ENCODE data around the gene LYST. TPM values are rescaled to one million over a fixed set of nuclear protein-coding genes. Genes with fewer than 3 reads are reported as not detected.
A peak's percentile ranks its signal among the peaks of the same experiment; 100 is the strongest.
"Not testable (repeated sequence)": the region's sequence is repeated elsewhere in the genome, so short reads cannot be mapped to it uniquely, and the experiment has no call there.

LYST gene
- polyA plus RNA-seq, 4 donors = 2.9 to 6.6 (median 5.0) TPM

DNA sequence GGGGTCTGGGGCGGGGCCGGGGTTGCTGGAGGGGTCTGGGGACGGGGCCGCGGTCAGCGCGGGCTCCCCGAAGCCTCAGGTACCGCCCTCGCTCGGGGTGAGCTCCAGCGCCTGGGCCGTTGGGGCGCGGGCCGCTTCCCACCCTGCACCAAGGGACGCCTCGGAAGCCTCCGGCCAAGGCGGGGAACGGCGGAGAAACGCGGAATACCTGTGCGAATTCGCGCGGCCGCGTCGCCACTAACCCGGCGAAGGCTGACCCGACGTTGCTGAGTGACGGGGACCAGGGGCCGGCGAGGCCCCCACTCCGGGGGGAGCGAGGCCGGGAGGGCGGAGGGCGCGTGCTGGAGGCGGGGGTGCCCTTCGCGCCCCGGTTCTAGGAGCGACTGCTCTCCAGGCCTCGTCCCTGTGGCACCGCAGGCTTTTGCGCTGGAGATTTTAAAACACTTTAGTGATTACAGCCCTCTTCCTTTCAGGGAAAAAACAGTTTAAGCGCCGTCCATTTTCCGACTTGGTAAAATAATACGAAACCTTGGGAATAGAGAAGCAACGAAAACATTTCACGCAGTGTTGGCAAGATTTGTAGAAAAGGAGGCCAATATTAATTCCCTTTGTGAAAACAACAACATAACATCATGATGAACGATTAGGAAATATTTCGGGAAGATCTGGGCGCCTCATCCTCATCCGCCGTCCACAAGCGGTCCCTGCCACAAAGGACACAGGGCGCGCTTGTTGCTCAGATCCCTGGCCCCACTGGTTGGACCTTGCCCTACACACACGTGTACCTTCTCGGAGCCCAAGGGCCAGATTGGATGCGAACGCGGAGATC, 216.2 kb downstream of the LYST start:
- Histone ChIP-seq H3K27me3 (ENCODE audit: control insufficient read depth in 3 of 3, insufficient read depth in 3 of 3, low read length in 3 of 3) (peaks cover 0 to 18% (median 9%) of the 10 kb centered on the region in 3 donors), H3K27ac (ENCODE audit: low read depth in 1 of 3, low read length in 2 of 3) (peak overlapping the region in 1 of 3 donors; percentile 64), H3K36me3 (ENCODE audit: control insufficient read depth in 3 of 3, insufficient read depth in 2 of 3, low read depth in 1 of 3, low read length in 3 of 3) (no peaks in the 10 kb centered on the region), H3K4me3 (ENCODE audit: low read depth in 1 of 3, low read length in 3 of 3) (peak overlapping the region in 2 of 3 donors; percentile 53 to 66), H3K9me3 (ENCODE audit: control insufficient read depth in 2 of 2, insufficient read depth in 1 of 2, low read depth in 1 of 2, low read length in 1 of 2) (no peaks in the 10 kb centered on the region), H3K4me1 (ENCODE audit: control insufficient read depth in 3 of 3, insufficient read depth in 2 of 3, low read depth in 1 of 3, low read length in 2 of 3) (peaks cover 3 to 8% (median 6%) of the 10 kb centered on the region in 3 donors)
- peak; percentile 83 to 89 for DNase-seq
- WGBS, 3 donors = 2 to 4% (median 3%) methylated on average over 48 to 71 of the region's 71 CpGs
- no peak for FAIRE-seq

DNA sequence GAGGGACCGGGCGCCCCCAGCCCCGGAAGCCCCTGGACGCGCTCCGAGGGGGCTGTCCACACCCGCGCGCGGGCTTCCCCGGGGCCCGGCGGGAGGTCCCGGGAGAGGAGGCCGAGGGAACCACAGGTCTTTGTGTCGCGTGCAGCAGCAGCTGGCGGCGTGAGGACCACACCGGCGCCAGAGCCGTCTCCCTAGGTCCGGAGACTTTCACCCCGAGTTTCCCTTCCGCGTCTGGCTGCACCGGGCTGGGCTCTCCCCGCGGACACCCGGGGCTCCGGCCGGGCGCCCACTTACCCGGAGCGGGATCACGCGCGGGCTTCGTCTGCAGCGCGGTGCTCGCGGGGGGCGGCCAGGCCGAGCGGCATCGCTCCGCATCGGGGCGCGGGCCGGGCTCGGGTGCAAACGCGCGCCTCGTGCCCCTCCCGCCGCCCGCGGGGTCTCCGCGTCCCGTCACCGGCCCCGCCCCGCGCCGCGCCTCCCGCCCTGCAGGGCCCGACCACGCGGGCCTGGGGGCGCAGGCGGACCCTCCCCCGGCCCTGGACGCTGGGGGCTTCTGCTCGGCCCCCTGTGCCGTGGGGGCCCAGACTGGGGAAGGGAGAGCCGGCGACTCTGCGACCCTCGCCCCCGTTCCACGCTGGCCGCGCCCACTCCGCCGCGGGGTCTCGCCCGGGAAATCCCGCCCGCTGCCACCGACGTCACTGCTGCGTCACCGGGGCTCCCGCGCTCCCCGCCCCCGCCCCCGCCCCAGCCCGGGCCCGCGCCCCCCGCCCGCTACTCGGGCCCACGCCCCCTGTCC, 217.1 kb downstream of the LYST start, which contains the start of gene GNG4:
GNG4 (minus strand) TSS at position 417 of the 796 bp plus-strand sequence. CDS start 65,946 bp downstream, outside the sequence.
- peak; percentile 48 to 81 for DNase-seq
- peak within 1 kb of the TSS; percentile 12 to 64 (median 28) for H3K27ac ChIP-seq (ENCODE audit: low read depth in 1 of 3, low read length in 2 of 3)

DNA sequence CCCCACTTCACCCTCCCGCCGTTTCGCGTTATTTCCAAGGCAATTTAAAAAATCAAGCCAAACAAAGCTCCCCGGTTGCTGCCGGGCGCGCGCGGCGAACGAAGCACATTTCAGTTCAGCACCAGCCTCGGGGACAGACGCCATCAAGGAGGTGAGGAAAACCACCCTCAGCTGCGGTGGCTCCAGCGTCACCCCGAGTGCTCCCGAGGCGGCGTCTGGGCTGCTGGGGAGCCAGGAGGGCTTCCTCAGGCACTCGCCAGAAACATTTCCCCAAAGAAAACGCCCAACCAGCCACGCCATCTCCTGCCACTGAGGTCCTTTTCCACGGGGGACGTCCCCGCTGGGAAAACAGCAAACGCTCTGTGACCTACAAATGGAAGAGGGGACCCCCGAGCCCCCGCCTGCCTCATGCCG, 217.7 kb downstream of the LYST start:
- no peak for FAIRE-seq
- 1% methylated on average over 29 to 30 of the region's 30 CpGs for WGBS, 3 donors
- H3K9me3 ChIP-seq (ENCODE audit: control insufficient read depth in 2 of 2, insufficient read depth in 1 of 2, low read depth in 1 of 2, low read length in 1 of 2) = no peaks in the 10 kb centered on the region
- peaks cover 3 to 8% (median 6%) of the 10 kb centered on the region in 3 donors for H3K4me1 ChIP-seq (ENCODE audit: control insufficient read depth in 3 of 3, insufficient read depth in 2 of 3, low read depth in 1 of 3, low read length in 2 of 3)
- peak overlapping the region; percentile 28 to 66 (median 44) for H3K4me3 ChIP-seq (ENCODE audit: low read depth in 1 of 3, low read length in 3 of 3)
- H3K36me3 ChIP-seq (ENCODE audit: control insufficient read depth in 3 of 3, insufficient read depth in 2 of 3, low read depth in 1 of 3, low read length in 3 of 3) = peaks cover 0 to 4% (median 0%) of the 10 kb centered on the region in 3 donors
- H3K27ac ChIP-seq (ENCODE audit: low read depth in 1 of 3, low read length in 2 of 3) = peak overlapping the region; percentile 12 to 51 (median 28)
- DNase-seq = peak; percentile 66 to 88
- H3K27me3 ChIP-seq (ENCODE audit: control insufficient read depth in 3 of 3, insufficient read depth in 3 of 3, low read length in 3 of 3) = peaks cover 0 to 18% (median 9%) of the 10 kb centered on the region in 3 donors

More for the DNA sequence above, 217.1 kb downstream of the LYST start, which contains the start of gene GNG4:
- Histone ChIP-seq H3K4me3 (ENCODE audit: low read depth in 1 of 3, low read length in 3 of 3) (peak within 1 kb of the TSS; percentile 28 to 66 (median 53)), H3K4me1 (ENCODE audit: control insufficient read depth in 3 of 3, insufficient read depth in 2 of 3, low read depth in 1 of 3, low read length in 2 of 3) (peaks cover 3 to 8% (median 6%) of the 10 kb centered on the region in 3 donors), H3K27me3 (ENCODE audit: control insufficient read depth in 3 of 3, insufficient read depth in 3 of 3, low read length in 3 of 3) (peaks cover 0 to 18% (median 9%) of the 10 kb centered on the region in 3 donors), H3K9me3 (ENCODE audit: control insufficient read depth in 2 of 2, insufficient read depth in 1 of 2, low read depth in 1 of 2, low read length in 1 of 2) (no peaks in the 10 kb centered on the region), H3K36me3 (ENCODE audit: control insufficient read depth in 3 of 3, insufficient read depth in 2 of 3, low read depth in 1 of 3, low read length in 3 of 3) (no peaks in the 10 kb centered on the region)
- 1% methylated on average over 44 to 111 of the region's 111 CpGs for WGBS, 3 donors
- no peak for FAIRE-seq

DNA sequence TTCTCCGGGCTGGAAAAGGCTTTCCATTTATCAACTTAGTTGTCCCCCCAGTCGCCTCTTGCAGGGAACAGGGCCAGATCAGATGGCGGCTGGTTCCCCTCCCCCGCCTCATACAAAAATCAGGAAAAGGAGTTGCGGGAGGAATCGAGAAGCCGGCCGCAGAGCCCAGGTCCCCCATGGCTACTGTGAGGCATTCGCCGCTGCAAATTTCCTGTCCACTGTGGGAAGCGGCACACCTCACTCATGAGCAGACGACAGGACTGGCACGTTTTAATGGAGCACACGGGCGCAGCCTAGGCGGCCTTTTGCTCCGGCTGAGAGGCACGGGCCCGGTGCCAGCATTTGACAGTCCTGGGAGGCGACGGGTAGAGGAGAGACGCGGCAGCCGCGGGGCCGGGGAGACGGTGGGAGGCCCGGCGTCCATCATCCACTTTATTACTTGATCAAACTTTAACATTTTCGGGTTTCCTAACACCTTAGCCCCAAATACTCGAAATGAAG, 218.2 kb downstream of the LYST start:
- DNase-seq (peak; percentile 53 to 69), FAIRE-seq (no peak)
- Histone ChIP-seq H3K4me1 (ENCODE audit: control insufficient read depth in 3 of 3, insufficient read depth in 2 of 3, low read depth in 1 of 3, low read length in 2 of 3) (peaks cover 3 to 8% (median 6%) of the 10 kb centered on the region in 3 donors), H3K27ac (ENCODE audit: low read depth in 1 of 3, low read length in 2 of 3) (no peak overlapping the region), H3K27me3 (ENCODE audit: control insufficient read depth in 3 of 3, insufficient read depth in 3 of 3, low read length in 3 of 3) (peaks cover 0 to 18% (median 9%) of the 10 kb centered on the region in 3 donors), H3K36me3 (ENCODE audit: control insufficient read depth in 3 of 3, insufficient read depth in 2 of 3, low read depth in 1 of 3, low read length in 3 of 3) (peaks cover 0 to 4% (median 0%) of the 10 kb centered on the region in 3 donors), H3K4me3 (ENCODE audit: low read depth in 1 of 3, low read length in 3 of 3) (peak overlapping the region in 2 of 3 donors; percentile 44 to 66), H3K9me3 (ENCODE audit: control insufficient read depth in 2 of 2, insufficient read depth in 1 of 2, low read depth in 1 of 2, low read length in 1 of 2) (no peaks in the 10 kb centered on the region)
- WGBS, 3 donors = 3 to 7% (median 7%) methylated on average over 30 to 31 of the region's 31 CpGs

DNA sequence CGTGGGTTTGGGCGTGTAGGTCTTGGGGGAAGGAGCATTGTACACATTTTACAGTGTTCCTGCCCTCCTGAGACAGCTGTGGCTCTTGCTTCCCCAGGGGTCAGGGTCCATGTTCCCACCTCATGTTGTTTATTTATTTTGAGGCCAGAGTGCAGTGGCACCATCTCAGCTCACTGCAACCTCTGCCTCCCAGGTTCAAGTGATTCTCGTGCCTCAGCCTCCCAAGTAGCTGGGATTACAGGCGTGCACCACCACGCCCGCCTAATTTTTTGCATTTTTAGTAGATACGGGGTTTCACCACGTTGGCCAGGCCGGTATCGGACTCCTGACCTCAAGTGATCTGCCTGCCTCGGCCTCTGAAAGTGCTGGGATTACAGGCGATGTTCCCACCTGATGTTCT, 219.2 kb downstream of the LYST start:
- H3K4me3 ChIP-seq (ENCODE audit: low read depth in 1 of 3, low read length in 3 of 3); H3K4me1 ChIP-seq (ENCODE audit: control insufficient read depth in 3 of 3, insufficient read depth in 2 of 3, low read depth in 1 of 3, low read length in 2 of 3); FAIRE-seq; H3K27ac ChIP-seq (ENCODE audit: low read depth in 1 of 3, low read length in 2 of 3); H3K9me3 ChIP-seq (ENCODE audit: control insufficient read depth in 2 of 2, insufficient read depth in 1 of 2, low read depth in 1 of 2, low read length in 1 of 2); H3K36me3 ChIP-seq (ENCODE audit: control insufficient read depth in 3 of 3, insufficient read depth in 2 of 3, low read depth in 1 of 3, low read length in 3 of 3): not testable (repeated sequence)
- DNase-seq = peak; percentile 52 to 63
- H3K27me3 ChIP-seq (ENCODE audit: control insufficient read depth in 3 of 3, insufficient read depth in 3 of 3, low read length in 3 of 3) = peaks cover 0 to 18% (median 11%) of the 10 kb centered on the region in 3 donors
- WGBS, 3 donors = 62 to 81% (median 68%) methylated on average over 12 of the region's 12 CpGs

DNA sequence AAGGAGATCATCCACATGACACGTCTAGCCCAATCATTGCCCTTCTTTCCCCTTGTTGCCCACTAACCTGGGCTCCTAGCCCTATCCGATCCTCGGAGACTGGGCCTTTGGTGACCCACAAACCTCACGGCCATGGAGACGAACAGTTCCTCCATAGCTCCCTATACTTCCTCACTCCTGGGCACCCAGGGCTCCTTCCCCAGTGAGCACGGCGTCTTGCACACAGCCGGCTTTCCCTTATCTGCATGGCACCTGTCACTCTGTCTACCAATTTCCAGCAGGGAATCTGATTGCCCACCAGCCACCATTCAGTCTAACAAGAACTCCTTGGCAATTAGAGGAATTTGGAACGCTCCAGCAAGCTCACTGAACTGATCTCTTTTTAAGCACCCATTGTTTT, 220.2 kb downstream of the LYST start:
- Histone ChIP-seq H3K4me1 (ENCODE audit: control insufficient read depth in 3 of 3, insufficient read depth in 2 of 3, low read depth in 1 of 3, low read length in 2 of 3) (peaks cover 3 to 8% (median 6%) of the 10 kb centered on the region in 3 donors), H3K27ac (ENCODE audit: low read depth in 1 of 3, low read length in 2 of 3) (no peak overlapping the region), H3K27me3 (ENCODE audit: control insufficient read depth in 3 of 3, insufficient read depth in 3 of 3, low read length in 3 of 3) (peaks cover 0 to 13% (median 6%) of the 10 kb centered on the region in 3 donors), H3K9me3 (ENCODE audit: control insufficient read depth in 2 of 2, insufficient read depth in 1 of 2, low read depth in 1 of 2, low read length in 1 of 2) (no peaks in the 10 kb centered on the region), H3K36me3 (ENCODE audit: control insufficient read depth in 3 of 3, insufficient read depth in 2 of 3, low read depth in 1 of 3, low read length in 3 of 3) (peaks cover 0 to 4% (median 0%) of the 10 kb centered on the region in 3 donors), H3K4me3 (ENCODE audit: low read depth in 1 of 3, low read length in 3 of 3) (no peak overlapping the region)
- FAIRE-seq = no peak
- DNase-seq = no peak
- 62 to 84% (median 78%) methylated on average over 9 of the region's 9 CpGs for WGBS, 3 donors

DNA sequence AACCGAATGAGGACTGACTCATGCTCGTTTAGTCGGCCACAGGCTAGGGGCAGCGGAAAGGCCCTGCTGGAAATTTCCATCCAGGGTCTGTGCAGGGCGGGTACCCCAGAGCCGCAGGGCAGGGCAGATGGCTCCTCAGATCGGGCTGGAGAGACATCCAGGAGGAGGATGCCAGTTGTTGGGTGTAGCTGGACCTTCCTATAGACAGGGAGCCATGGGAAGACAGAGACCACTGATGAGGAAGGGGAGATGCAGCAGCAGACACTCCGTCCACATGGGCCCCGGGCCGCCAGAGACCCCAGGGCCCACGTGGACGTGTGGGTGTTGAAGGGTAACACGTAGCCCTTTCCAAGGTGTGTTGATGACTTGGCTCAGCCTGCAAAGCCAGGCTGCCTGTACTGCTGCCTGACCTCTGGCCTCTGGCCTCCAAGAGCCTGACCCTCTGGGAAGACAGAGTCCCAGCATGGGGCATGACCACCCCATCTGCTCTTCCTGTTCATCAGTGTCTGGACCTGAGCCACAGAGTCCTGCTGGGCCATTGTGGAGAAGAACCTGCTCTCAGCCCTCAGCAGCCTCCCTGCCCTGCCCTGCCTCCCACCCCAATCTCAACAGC, 221.9 kb downstream of the LYST start:
- no peaks in the 10 kb centered on the region for H3K9me3 ChIP-seq (ENCODE audit: control insufficient read depth in 2 of 2, insufficient read depth in 1 of 2, low read depth in 1 of 2, low read length in 1 of 2)
- no peak for FAIRE-seq
- 87 to 90% (median 87%) methylated on average over 13 of the region's 13 CpGs for WGBS, 3 donors
- peaks cover 0 to 7% (median 5%) of the 10 kb centered on the region in 3 donors for H3K27me3 ChIP-seq (ENCODE audit: control insufficient read depth in 3 of 3, insufficient read depth in 3 of 3, low read length in 3 of 3)
- H3K27ac ChIP-seq (ENCODE audit: low read depth in 1 of 3, low read length in 2 of 3) = no peak overlapping the region
- DNase-seq = no peak
- H3K36me3 ChIP-seq (ENCODE audit: control insufficient read depth in 3 of 3, insufficient read depth in 2 of 3, low read depth in 1 of 3, low read length in 3 of 3) = peaks cover 0 to 4% (median 0%) of the 10 kb centered on the region in 3 donors
- peaks cover 3 to 6% (median 5%) of the 10 kb centered on the region in 3 donors for H3K4me1 ChIP-seq (ENCODE audit: control insufficient read depth in 3 of 3, insufficient read depth in 2 of 3, low read depth in 1 of 3, low read length in 2 of 3)
- H3K4me3 ChIP-seq (ENCODE audit: low read depth in 1 of 3, low read length in 3 of 3) = no peak overlapping the region

Measured in small intestine (tissue), 7 donors.